Neural progenitor cell (in vitro differentiated cells): Measurements from ENCODE around the gene PTCD3.

Experiments
- CTCF ChIP-seq: fragments of 200-600 bp; sonication (generic); IDR thresholded peaks from 2 replicates; pipeline ENCODE4 v1.5.1; 2017; ENCODE audit warnings: antibody characterized with exemption, mild to moderate bottlenecking
- EZH2 ChIP-seq: fragments of 200-600 bp; sonication (generic); IDR thresholded peaks from 2 replicates; pipeline ENCODE4 v1.6.1; 2017; ENCODE audit warnings: antibody characterized with exemption, mild to moderate bottlenecking, moderate library complexity

GRCh38 chr2:86069783-86070339, 36.2 kb upstream of the PTCD3 start:
- TF ChIP-seq CTCF (no peak), EZH2 (no peak)
